Measurements from ENCODE around the gene TASP1. TPM values are rescaled to one million over a fixed set of nuclear protein-coding genes. Genes with fewer than 3 reads are reported as not detected.
"Not testable (repeated sequence)": the region's sequence is repeated elsewhere in the genome, so short reads cannot be mapped to it uniquely, and the experiment has no call there.

Gene TASP1
- polyA plus RNA-seq (ENCODE audit: insufficient read length in 4 of 4): 10 to 100 TPM; 13.4 to 15.3 (median 14.3) TPM

- DNase-seq (ENCODE audit: low read depth in 4 of 4, low spot score in 2 of 4): peak; percentile 79 to 94 (median 89)
These were observed at the start of gene TASP1 for GRCh38 chr20:13638496-13639149. TASP1 (minus strand) TSS chr20:13638932; CDS start chr20:13630078, 8,854 bp downstream.

- DNase-seq (ENCODE audit: low read depth in 4 of 4, low spot score in 2 of 4): no peak
These were observed 49.1 kb upstream of the TASP1 start for GRCh38 chr20:13687815-13688214.

- no peak for DNase-seq (ENCODE audit: low read depth in 4 of 4, low spot score in 2 of 4)
These were observed 46.9 kb upstream of the TASP1 start for GRCh38 chr20:13685623-13686022.

- DNase-seq (ENCODE audit: low read depth in 4 of 4, low spot score in 2 of 4): no peak
These were observed 46.0 kb upstream of the TASP1 start for GRCh38 chr20:13684566-13685222.

GRCh38 chr20:13683833-13684232 is 45.1 kb upstream of the TASP1 start:
- DNase-seq (ENCODE audit: low read depth in 4 of 4, low spot score in 2 of 4): no peak

- DNase-seq (ENCODE audit: low read depth in 4 of 4, low spot score in 2 of 4): no peak
These were observed 42.8 kb upstream of the TASP1 start for GRCh38 chr20:13681248-13682125.

GRCh38 chr20:13678944-13679343 is 40.2 kb upstream of the TASP1 start:
- no peak for DNase-seq (ENCODE audit: low read depth in 4 of 4, low spot score in 2 of 4)

GRCh38 chr20:13677241-13677640 is 38.5 kb upstream of the TASP1 start:
- DNase-seq (ENCODE audit: low read depth in 4 of 4, low spot score in 2 of 4): peak in 2 of 4 donors; percentile 16 to 32

GRCh38 chr20:13676682-13677081 is 38.0 kb upstream of the TASP1 start:
- DNase-seq (ENCODE audit: low read depth in 4 of 4, low spot score in 2 of 4): no peak

- no peak for DNase-seq (ENCODE audit: low read depth in 4 of 4, low spot score in 2 of 4)
These were observed 34.0 kb upstream of the TASP1 start for GRCh38 chr20:13672690-13673089.

GRCh38 chr20:13671916-13672378 is 33.2 kb upstream of the TASP1 start:
- DNase-seq (ENCODE audit: low read depth in 4 of 4, low spot score in 2 of 4): no peak

GRCh38 chr20:13671512-13671911 is 32.8 kb upstream of the TASP1 start:
- no peak for DNase-seq (ENCODE audit: low read depth in 4 of 4, low spot score in 2 of 4)

GRCh38 chr20:13670160-13670559 is 31.4 kb upstream of the TASP1 start:
- no peak for DNase-seq (ENCODE audit: low read depth in 4 of 4, low spot score in 2 of 4)

GRCh38 chr20:13665709-13666395 is 27.1 kb upstream of the TASP1 start:
- no peak for DNase-seq (ENCODE audit: low read depth in 4 of 4, low spot score in 2 of 4)

- no peak for DNase-seq (ENCODE audit: low read depth in 4 of 4, low spot score in 2 of 4)
These were observed 22.4 kb upstream of the TASP1 start for GRCh38 chr20:13661070-13661685.

- DNase-seq (ENCODE audit: low read depth in 4 of 4, low spot score in 2 of 4): no peak
These were observed 20.6 kb upstream of the TASP1 start for GRCh38 chr20:13659288-13659687.

- DNase-seq (ENCODE audit: low read depth in 4 of 4, low spot score in 2 of 4): not testable (repeated sequence)
These were observed 19.3 kb upstream of the TASP1 start for GRCh38 chr20:13658060-13658459.

- no peak for DNase-seq (ENCODE audit: low read depth in 4 of 4, low spot score in 2 of 4)
These were observed 18.1 kb upstream of the TASP1 start for GRCh38 chr20:13656721-13657368.

- DNase-seq (ENCODE audit: low read depth in 4 of 4, low spot score in 2 of 4): no peak
These were observed 15.8 kb upstream of the TASP1 start for GRCh38 chr20:13654463-13655023.
